Neural progenitor cell (in vitro differentiated cells): ENCODE results near the gene TTC8.

ENCODE experiments used
- EZH2phosphoT487 ChIP-seq: fragments of 200-600 bp; sonication (generic); IDR thresholded peaks from 2 replicates; pipeline ENCODE4 v1.6.1; 2017; ENCODE audit warnings: antibody characterized with exemption
- TF ChIP-seq, protein P1 (sequence below): fragments of 200-600 bp; sonication (generic); IDR thresholded peaks from 2 replicates; pipeline ENCODE4 v1.5.1; 2017; ENCODE audit warnings: antibody characterized with exemption, mild to moderate bottlenecking

GRCh38 chr14:88879022-88879421 is 54.6 kb downstream of the TTC8 start:
- TF ChIP-seq, protein P1, sequence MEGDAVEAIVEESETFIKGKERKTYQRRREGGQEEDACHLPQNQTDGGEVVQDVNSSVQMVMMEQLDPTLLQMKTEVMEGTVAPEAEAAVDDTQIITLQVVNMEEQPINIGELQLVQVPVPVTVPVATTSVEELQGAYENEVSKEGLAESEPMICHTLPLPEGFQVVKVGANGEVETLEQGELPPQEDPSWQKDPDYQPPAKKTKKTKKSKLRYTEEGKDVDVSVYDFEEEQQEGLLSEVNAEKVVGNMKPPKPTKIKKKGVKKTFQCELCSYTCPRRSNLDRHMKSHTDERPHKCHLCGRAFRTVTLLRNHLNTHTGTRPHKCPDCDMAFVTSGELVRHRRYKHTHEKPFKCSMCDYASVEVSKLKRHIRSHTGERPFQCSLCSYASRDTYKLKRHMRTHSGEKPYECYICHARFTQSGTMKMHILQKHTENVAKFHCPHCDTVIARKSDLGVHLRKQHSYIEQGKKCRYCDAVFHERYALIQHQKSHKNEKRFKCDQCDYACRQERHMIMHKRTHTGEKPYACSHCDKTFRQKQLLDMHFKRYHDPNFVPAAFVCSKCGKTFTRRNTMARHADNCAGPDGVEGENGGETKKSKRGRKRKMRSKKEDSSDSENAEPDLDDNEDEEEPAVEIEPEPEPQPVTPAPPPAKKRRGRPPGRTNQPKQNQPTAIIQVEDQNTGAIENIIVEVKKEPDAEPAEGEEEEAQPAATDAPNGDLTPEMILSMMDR = no peak
- TF ChIP-seq EZH2phosphoT487 = no peak
